Mucosa of stomach (tissue), 1 donor: Measurements from ENCODE around the gene PDIA6.
"Not testable (repeated sequence)": the region's sequence is repeated elsewhere in the genome, so short reads cannot be mapped to it uniquely, and the experiment has no call there.

Experiments used
- H3K27me3 ChIP-seq: one replicate; pipeline ENCODE4 v1.7.0; 2013; ENCODE audit warnings: mild to moderate bottlenecking, low read length; ENCODE audit not compliant: control insufficient read depth, insufficient read depth
- H3K36me3 ChIP-seq: one replicate; pipeline ENCODE4 v1.7.0; 2013; ENCODE audit warnings: low read length; ENCODE audit not compliant: control insufficient read depth, insufficient read depth
- H3K4me1 ChIP-seq: one replicate; pipeline ENCODE4 v1.7.0; 2013; ENCODE audit warnings: mild to moderate bottlenecking, low read length; ENCODE audit not compliant: control insufficient read depth, insufficient read depth
- H3K4me3 ChIP-seq: one replicate; pipeline ENCODE4 v1.7.0; 2013; ENCODE audit warnings: low read length
- H3K9ac ChIP-seq: one replicate; pipeline ENCODE4 v1.7.0; 2013; ENCODE audit warnings: mild to moderate bottlenecking, low read length, moderate library complexity
- H3K9me3 ChIP-seq: one replicate; pipeline ENCODE4 v1.7.0; 2013; ENCODE audit warnings: mild to moderate bottlenecking, low read length, moderate library complexity; ENCODE audit not compliant: control insufficient read depth
- donor health status: Pancreatic carcinoma.

The PDIA6 gene

DNA sequence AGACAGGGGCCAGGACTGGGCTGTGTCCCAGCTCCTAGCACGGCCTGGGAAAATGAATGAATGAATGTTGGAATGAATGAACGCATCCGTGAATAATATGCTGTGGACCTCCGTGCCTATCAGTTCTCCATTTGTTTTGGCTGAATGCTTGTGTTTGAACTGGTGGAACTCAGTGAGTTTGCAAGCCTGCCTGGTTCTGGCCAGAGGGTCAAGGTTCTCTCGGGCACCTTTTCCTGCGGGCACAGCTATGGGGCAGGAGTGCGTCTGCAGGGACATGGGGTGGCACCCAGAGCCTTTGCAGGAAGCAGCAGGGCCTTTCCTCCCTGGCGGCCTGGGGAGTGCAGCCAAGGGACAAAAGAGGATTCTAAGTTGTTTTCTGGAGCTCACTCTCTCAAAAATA, 17.6 kb upstream of the PDIA6 start:
- Histone ChIP-seq H3K9ac (no peak overlapping the region), H3K4me1 (peaks cover 25% of the 10 kb centered on the region), H3K36me3 (no peaks in the 10 kb centered on the region), H3K4me3 (no peak overlapping the region), H3K9me3 (no peaks in the 10 kb centered on the region), H3K27me3 (peaks cover 17% of the 10 kb centered on the region)

DNA sequence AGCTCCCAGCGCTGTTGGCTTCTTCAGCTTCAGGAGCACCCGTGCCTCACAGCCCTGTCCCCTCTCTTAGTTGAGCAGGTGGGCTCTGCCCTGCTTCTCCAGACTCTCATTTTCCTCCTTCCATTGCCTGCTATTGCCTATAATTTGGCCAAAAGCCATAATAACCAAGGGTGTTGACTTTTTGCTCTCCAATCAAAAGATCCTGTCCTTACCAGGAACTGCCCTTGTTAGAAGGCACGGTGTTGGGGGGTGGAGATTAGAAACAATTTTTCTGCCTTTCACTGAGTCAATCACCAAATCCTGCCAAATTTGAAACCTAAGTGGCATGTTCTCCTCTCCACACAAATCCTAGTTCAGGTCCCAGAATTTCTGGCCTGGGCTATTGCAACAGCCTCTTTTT, 16.7 kb upstream of the PDIA6 start:
- Histone ChIP-seq H3K36me3 (no peaks in the 10 kb centered on the region), H3K27me3 (peaks cover 17% of the 10 kb centered on the region), H3K4me1 (peaks cover 24% of the 10 kb centered on the region), H3K9me3 (no peaks in the 10 kb centered on the region), H3K4me3 (no peak overlapping the region), H3K9ac (peak overlapping the region; percentile 17)

DNA sequence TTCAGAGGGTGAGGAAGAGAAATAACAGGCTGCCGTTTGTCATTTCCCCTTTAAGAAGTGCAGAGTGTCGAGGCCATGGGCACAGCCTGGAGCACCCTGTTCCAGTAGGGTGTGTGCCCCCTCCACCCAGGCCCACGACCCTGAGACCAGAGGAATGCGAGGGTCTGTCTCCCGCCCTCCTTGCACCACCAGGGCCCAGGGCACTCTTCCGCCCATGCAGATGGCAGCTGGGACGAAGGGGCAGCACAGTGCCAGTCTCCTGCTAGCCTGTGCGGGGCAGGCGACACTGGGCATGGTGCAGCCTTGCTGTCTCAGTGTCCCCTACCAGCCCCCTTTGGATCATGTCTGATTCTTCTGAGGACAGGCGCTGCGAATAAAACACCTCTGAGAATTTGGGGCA, 15.8 kb upstream of the PDIA6 start:
- peaks cover 25% of the 10 kb centered on the region for H3K4me1 ChIP-seq
- H3K9me3 ChIP-seq, result no peaks in the 10 kb centered on the region
- H3K27me3 ChIP-seq, result peaks cover 15% of the 10 kb centered on the region
- H3K9ac ChIP-seq, result no peak overlapping the region
- no peaks in the 10 kb centered on the region for H3K36me3 ChIP-seq
- H3K4me3 ChIP-seq, result no peak overlapping the region

DNA sequence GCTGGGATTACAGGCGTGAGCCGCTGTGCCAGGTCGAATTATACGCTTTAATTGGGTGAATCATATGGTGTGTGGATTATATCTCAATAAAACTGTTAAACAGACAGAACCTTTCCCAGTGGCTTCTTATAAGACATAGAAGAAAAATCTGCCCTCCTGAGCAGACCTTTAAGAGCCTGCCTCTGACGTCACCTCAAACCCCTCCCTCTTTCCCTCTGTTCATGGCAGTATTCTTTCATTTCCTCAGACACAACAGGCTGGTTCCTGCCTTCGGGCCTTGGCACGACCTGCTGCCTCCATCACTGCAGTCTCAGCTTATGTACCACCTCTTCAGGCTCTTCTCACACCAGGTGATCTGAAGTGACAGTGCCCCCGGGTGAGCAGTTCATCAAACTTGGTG, 14.0 kb upstream of the PDIA6 start:
- peaks cover 21% of the 10 kb centered on the region for H3K4me1 ChIP-seq
- no peak overlapping the region for H3K9ac ChIP-seq
- H3K36me3 ChIP-seq, result no peaks in the 10 kb centered on the region
- no peak overlapping the region for H3K4me3 ChIP-seq
- H3K27me3 ChIP-seq, result peaks cover 7% of the 10 kb centered on the region
- H3K9me3 ChIP-seq, result no peaks in the 10 kb centered on the region

DNA sequence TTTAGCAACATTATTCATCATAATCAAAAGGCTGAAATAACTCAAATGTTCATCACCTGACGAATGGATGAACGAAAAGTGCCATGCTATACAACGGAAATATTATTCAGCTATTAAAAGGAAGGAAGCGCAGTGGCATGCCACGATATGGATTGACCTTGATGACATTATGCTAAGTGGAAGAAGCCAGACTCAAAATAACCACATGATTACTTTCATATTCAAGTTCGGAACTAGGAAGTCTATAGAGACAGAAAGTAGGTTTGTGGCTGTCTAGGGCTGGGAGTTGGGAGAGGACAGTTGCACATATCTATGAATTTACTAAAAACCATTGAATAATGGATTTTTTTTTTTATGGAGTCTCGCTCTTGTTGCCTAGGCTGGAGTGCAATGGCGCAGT, 13.4 kb upstream of the PDIA6 start:
- peaks cover 2% of the 10 kb centered on the region for H3K27me3 ChIP-seq
- H3K9me3 ChIP-seq, result no peaks in the 10 kb centered on the region
- no peak overlapping the region for H3K9ac ChIP-seq
- peaks cover 27% of the 10 kb centered on the region for H3K4me1 ChIP-seq
- no peak overlapping the region for H3K4me3 ChIP-seq
- no peaks in the 10 kb centered on the region for H3K36me3 ChIP-seq

DNA sequence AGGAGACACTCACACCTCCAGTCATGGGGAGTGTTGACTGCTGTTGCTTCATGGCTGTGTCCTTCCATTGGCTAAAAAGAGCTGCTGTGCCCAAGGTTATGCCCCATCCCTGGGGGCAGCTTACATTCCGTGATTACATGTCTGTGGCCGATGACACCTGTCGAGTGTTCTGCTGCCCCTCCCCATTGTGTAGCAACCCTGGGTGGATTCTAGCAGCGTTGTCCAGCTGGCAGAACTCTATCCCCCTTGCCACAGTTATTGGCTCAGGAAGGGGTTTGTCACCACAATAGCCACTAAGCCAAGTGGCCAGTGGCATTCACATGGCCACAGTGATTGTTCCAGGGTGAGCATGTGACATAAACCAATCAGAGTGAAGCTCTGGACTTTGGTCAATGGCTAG, 11.6 kb upstream of the PDIA6 start:
- Histone ChIP-seq H3K4me3 (no peak overlapping the region), H3K9me3 (no peaks in the 10 kb centered on the region), H3K4me1 (peaks cover 22% of the 10 kb centered on the region), H3K27me3 (no peaks in the 10 kb centered on the region), H3K36me3 (no peaks in the 10 kb centered on the region), H3K9ac (no peak overlapping the region)

DNA sequence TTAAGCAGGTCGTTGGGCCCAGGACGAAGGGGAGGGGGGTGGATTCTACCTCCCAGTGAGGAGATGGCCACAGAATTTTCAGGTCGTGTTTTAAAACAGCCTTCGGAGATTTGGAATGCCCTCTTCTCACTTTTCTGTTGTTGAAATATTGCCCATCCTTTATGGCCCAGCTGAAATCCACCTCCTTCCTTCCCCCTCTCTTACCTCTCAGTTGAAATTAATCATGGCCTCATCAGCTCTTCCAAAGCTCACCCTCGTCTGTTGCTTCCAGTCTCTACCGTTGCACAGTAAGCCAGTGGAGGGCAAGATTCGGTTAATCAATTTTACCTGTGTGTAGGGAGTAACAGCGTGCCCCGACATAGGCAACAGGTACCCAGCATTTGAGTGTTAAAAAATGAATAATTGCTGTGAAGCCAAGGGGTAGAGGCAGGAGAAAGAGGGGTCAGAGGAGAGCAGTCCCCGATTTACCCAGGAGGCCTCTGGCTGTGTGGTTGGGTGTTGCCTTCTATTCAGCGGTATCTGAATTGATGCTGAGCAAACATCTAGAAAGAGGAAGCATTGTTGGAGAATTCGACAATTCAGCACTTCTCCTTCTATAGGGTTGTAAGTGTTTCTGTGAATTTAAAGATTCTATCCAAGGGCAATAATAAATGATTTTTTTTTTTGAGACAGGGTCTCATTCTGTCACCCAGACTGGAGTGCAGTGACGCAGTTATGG, 8.6 kb upstream of the PDIA6 start:
- Histone ChIP-seq H3K4me1 (peaks cover 19% of the 10 kb centered on the region), H3K27me3 (no peaks in the 10 kb centered on the region), H3K4me3 (peak overlapping the region; percentile 37), H3K36me3 (no peaks in the 10 kb centered on the region), H3K9me3 (no peaks in the 10 kb centered on the region), H3K9ac (peak overlapping the region; percentile 26)

DNA sequence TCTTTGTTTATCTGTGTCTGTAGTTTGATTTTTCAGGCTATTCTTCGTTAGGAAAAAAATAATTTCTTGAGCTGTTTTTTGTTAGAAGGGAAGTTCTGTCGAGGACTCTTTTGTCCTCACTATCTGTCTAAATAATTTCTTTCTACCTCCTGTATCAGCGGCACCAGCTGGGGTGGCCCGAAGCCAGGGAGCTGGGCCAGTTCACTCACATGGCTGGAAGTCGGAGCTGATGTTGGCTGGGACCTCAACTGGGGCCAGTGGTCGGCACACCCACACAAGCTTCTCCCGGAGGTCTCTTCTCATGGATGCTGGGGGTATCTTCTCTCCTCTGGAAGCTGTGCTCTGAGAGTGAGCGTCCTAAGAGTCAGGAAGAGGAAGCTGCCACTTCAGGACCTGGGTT, 8.0 kb upstream of the PDIA6 start:
- H3K27me3 ChIP-seq, result no peaks in the 10 kb centered on the region
- peak overlapping the region; percentile 26 for H3K9ac ChIP-seq
- peaks cover 19% of the 10 kb centered on the region for H3K4me1 ChIP-seq
- no peaks in the 10 kb centered on the region for H3K36me3 ChIP-seq
- no peaks in the 10 kb centered on the region for H3K9me3 ChIP-seq
- H3K4me3 ChIP-seq, result peak overlapping the region; percentile 37

DNA sequence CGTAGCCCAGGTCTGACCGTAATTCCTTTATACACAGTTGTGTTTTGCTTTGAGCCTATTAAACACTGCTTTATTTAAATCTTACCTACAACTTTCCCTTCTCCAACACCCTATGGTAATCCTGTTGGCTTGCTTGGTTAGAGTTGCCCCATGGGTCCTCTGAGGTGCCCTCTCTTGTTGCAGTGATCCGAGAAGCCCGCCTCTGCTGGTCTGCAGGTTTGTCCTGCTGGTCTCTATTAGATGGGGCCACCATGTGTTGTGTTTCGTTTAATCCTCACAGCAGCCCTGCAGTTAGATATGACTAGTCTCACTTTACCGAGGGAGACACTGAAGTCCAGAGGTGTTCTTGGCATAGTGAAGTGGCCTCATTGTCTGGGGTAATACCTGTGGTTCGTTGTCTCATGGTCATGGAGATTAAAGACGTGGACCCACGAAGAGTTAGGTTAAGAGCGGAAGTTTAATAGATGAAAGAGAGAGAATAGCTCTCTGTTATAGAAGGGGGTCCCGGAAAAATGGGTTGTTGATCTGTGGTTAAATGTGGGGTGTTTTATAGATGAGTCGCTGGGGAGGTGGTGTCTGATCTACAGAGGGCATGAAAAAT, 7.2 kb upstream of the PDIA6 start:
- Histone ChIP-seq H3K9ac (no peak overlapping the region), H3K4me1 (peaks cover 19% of the 10 kb centered on the region), H3K27me3 (no peaks in the 10 kb centered on the region), H3K36me3 (no peaks in the 10 kb centered on the region), H3K4me3 (no peak overlapping the region), H3K9me3 (no peaks in the 10 kb centered on the region)

DNA sequence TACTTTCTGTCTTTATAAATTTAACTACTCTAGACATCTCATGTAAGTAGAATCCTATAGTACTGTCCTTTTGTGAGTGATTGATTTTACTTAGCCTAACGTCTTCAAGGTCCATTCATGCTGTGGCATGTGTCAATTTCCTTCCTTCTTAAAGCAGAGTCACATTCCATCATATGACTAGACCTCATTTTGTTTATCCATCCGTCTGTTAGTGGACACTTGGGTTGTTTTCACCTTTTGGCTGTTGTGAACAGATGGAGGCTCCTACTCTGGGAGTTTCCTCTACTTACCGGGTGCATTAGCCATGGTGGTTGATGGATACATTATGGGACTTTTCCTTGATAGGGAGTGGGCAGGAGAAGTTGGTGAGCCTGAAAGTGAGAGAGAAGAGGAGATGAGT, 6.4 kb upstream of the PDIA6 start:
- Histone ChIP-seq H3K4me1 (peaks cover 24% of the 10 kb centered on the region), H3K4me3 (no peak overlapping the region), H3K9me3 (no peaks in the 10 kb centered on the region), H3K36me3 (no peaks in the 10 kb centered on the region), H3K27me3 (no peaks in the 10 kb centered on the region), H3K9ac (no peak overlapping the region)

DNA sequence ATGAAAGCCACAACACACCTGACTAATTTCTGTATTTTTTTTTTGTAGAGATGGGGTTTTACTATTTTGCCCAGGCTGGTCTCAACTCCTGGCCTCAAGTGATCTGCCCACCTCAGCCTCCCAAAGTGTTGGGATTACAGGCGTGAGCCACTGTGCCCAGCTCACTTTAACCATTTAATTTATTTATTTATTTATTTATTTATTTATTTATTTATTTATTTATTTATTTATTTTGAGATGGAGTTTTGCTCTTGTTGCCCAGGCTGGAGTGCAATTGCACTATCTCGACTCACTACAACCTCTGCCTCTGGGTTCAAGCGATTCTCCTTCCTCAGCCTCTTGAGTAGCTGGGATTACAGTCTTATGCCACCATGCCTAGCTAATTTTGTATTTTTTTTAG, 5.7 kb upstream of the PDIA6 start:
- H3K36me3 ChIP-seq, H3K4me3 ChIP-seq, H3K9me3 ChIP-seq, H3K9ac ChIP-seq, H3K27me3 ChIP-seq: not testable (repeated sequence)
- H3K4me1 ChIP-seq, result peaks cover 25% of the 10 kb centered on the region

DNA sequence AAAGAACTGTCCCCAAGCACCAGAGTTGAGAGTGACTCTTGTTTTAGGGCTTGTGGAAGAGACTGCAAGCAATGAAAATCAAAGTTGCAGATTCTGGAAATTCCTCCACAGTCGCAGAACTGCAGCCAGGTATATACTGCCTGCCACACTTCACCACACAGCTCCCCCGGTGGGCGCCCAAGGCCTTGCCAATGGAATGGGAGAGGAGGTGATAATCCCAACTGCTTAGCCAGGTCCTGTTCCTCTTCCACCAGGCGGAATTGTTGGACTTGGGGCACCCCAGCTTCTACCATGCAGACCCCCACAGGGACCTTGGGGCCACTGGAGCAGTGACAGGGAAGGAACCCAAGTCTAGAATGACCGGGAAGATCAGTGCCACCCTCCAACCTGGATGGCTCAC, 4.8 kb upstream of the PDIA6 start:
- Histone ChIP-seq H3K27me3 (no peaks in the 10 kb centered on the region), H3K36me3 (no peaks in the 10 kb centered on the region), H3K9ac (no peak overlapping the region)

More for the DNA sequence above, 4.8 kb upstream of the PDIA6 start:
- peaks cover 25% of the 10 kb centered on the region for H3K4me1 ChIP-seq
- H3K4me3 ChIP-seq, result no peak overlapping the region
- no peaks in the 10 kb centered on the region for H3K9me3 ChIP-seq
